Mesendoderm (in vitro differentiated cells): ENCODE data around the gene GOLGA6L10.
"Not testable (repeated sequence)": the region's sequence is repeated elsewhere in the genome, so short reads cannot be mapped to it uniquely, and the experiment has no call there.

ENCODE experiments used
- DNase-seq: peaks from one replicate; pipeline ENCODE4 v3.0.0; 2013
- H2AK5ac ChIP-seq: 2 replicates; pipeline ENCODE4 v1.6.1; 2013; ENCODE audit warnings: low read length, inconsistent platforms
- H2BK120ac ChIP-seq: 2 replicates; pipeline ENCODE4 v1.6.1; 2013; ENCODE audit warnings: low read depth, mild to moderate bottlenecking, low read length, moderate library complexity, mixed read lengths
- H2BK15ac ChIP-seq: replicated peaks from 2 replicates; pipeline ENCODE4 v1.6.1; 2013; ENCODE audit warnings: low read depth, mild to moderate bottlenecking, moderate library complexity
- H2BK5ac ChIP-seq: 2 replicates; pipeline ENCODE4 v1.6.1; 2013; ENCODE audit warnings: low read length, inconsistent platforms
- H3K18ac ChIP-seq: 2 replicates; pipeline ENCODE4 v1.6.1; 2013; ENCODE audit warnings: mild to moderate bottlenecking, low read length, mixed read lengths
- H3K23ac ChIP-seq: one replicate; pipeline ENCODE4 v1.6.1; 2013; ENCODE audit warnings: low read length
- H3K27ac ChIP-seq: 2 replicates; pipeline ENCODE4 v1.5.1; 2013; ENCODE audit warnings: low read depth, mild to moderate bottlenecking, inconsistent platforms, low read length, moderate library complexity
- H3K27me3 ChIP-seq: 2 replicates; pipeline ENCODE4 v1.6.1; 2013; ENCODE audit warnings: low read length, control low read depth, mild to moderate bottlenecking, inconsistent platforms; ENCODE audit not compliant: insufficient read depth, poor library complexity
- H3K36me3 ChIP-seq: 2 replicates; pipeline ENCODE4 v1.6.1; 2013; ENCODE audit warnings: low read length, inconsistent platforms; ENCODE audit not compliant: control insufficient read depth, insufficient read depth
- H3K4ac ChIP-seq: one replicate; pipeline ENCODE4 v1.6.1; 2013; ENCODE audit warnings: low read depth, mild to moderate bottlenecking, low read length, moderate library complexity
- H3K4me1 ChIP-seq: 2 replicates; pipeline ENCODE4 v1.6.1; 2013; ENCODE audit warnings: low read depth, low read length, inconsistent platforms; ENCODE audit not compliant: control insufficient read depth
- H3K4me2 ChIP-seq: 2 replicates; pipeline ENCODE4 v1.6.1; 2013; ENCODE audit warnings: low read length
- H3K4me3 ChIP-seq: 2 replicates; pipeline ENCODE4 v1.5.1; 2013; ENCODE audit warnings: mild to moderate bottlenecking, low read length
- H3K56ac ChIP-seq: one replicate; pipeline ENCODE4 v1.6.1; 2013; ENCODE audit warnings: low read length
- H3K79me1 ChIP-seq: 2 replicates; pipeline ENCODE4 v1.6.1; 2013; ENCODE audit warnings: low read length, inconsistent platforms
- H3K79me2 ChIP-seq: 2 replicates; pipeline ENCODE4 v1.6.1; 2013; ENCODE audit warnings: mild to moderate bottlenecking, low read length; ENCODE audit not compliant: control insufficient read depth, insufficient read depth
- H3K9ac ChIP-seq: 2 replicates; pipeline ENCODE4 v1.6.1; 2013; ENCODE audit warnings: low read length, inconsistent platforms
- H4K5ac ChIP-seq: one replicate; pipeline ENCODE4 v1.6.1; 2013; ENCODE audit warnings: low read length
- H4K8ac ChIP-seq: one replicate; pipeline ENCODE4 v1.6.1; 2013; ENCODE audit warnings: low read depth, mild to moderate bottlenecking, control low read depth, low read length, moderate library complexity
- WGBS: extraction: QIAGEN DNeasy Blood & Tissue Kit; methylation state at CpG from one replicate; pipeline ENCODE4 v1.1.7; 2013; ENCODE audit warnings: low lambda C conversion rate, missing lambda C conversion rate; ENCODE audit not compliant: insufficient coverage; ENCODE audit errors: extremely low coverage; 5-methylcytosine and 5-hydroxymethylcytosine counted together

GOLGA6L10 gene

DNA sequence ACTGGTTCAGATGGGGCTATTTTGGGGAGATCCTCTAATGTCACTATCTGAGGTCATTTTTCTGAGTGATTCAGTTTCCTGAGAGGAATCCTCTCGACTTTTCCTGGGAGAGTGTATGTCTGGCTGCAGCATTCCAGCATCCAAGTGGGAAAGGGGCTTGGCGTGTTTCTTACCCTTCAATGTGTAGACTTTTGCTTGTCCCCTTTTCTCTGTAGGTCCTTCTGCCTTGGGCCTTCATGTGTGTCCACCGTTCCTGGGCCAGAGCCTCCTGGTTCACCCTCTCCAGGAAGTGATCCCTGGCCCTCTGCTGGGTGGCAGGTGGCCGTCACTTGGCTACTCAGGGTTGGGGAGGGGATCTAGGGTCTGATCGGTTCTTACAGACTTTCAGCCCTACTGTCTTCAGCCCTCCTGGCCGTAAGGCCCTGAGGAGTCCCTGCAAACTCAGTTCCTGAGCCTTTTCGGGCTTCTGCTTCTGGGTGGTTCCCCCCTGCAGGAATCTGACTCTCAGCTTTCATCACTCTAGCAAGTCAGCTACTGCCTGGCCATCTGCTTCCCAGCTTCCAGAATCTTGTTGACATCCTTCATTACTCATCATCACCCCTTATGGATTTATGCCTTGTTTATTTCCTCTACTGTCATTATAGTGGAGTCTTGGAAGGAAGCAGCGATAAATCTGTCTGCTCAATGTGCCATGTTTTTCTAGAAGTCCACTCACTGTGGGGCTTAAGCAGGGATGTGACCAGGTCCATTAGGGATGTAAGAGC is 36.5 kb downstream of the GOLGA6L10 start:
- Histone ChIP-seq H3K27ac (no peak overlapping the region), H3K27me3 (no peaks in the 10 kb centered on the region), H3K4me3 (no peak overlapping the region), H3K18ac (no peak overlapping the region), H3K4ac (no peak overlapping the region), H3K79me2 (no peaks in the 10 kb centered on the region), H2AK5ac (no peak overlapping the region), H3K56ac (no peak overlapping the region), H2BK120ac (no peak overlapping the region), H3K23ac (no peak overlapping the region), H3K4me1 (no peaks in the 10 kb centered on the region), H2BK15ac (no peak overlapping the region), H4K8ac (no peak overlapping the region), H3K9ac (no peak overlapping the region), H3K36me3 (no peaks in the 10 kb centered on the region), H4K5ac (no peak overlapping the region), H3K79me1 (no peaks in the 10 kb centered on the region), H2BK5ac (no peak overlapping the region), H3K4me2 (no peak overlapping the region)
- DNase-seq, result no peak
- no CpG with 5 or more reads among the region's 8 CpGs for WGBS

DNA sequence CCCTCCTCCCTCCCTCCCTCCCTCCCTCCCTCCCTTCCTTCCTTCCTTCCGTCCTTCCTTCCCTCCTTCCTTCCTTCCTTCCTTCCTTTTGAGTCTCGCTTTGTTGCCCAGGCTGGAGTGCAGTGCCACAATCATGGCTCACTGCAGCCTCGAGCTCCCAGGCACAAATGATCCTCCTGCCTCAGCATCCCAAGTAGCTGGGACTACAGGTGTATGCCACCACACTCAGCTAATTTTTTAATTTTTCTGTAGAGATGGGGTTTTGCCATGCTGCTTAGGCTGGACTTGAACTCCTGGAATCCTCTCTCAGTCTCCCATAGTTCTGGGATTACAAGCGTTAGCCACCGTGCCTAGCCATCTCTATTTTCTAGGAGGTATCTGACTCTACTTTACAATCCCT is 38.0 kb downstream of the GOLGA6L10 start:
- H3K9ac ChIP-seq, H3K4ac ChIP-seq, H2BK15ac ChIP-seq, H3K4me1 ChIP-seq, H3K56ac ChIP-seq, H3K36me3 ChIP-seq, H4K8ac ChIP-seq, H2AK5ac ChIP-seq, H2BK5ac ChIP-seq, H3K23ac ChIP-seq, H3K27ac ChIP-seq, H2BK120ac ChIP-seq, H3K27me3 ChIP-seq, H3K79me2 ChIP-seq, H3K79me1 ChIP-seq, H4K5ac ChIP-seq, H3K18ac ChIP-seq, DNase-seq, H3K4me2 ChIP-seq, H3K4me3 ChIP-seq: not testable (repeated sequence)
- no CpG with 5 or more reads among the region's 5 CpGs for WGBS

DNA sequence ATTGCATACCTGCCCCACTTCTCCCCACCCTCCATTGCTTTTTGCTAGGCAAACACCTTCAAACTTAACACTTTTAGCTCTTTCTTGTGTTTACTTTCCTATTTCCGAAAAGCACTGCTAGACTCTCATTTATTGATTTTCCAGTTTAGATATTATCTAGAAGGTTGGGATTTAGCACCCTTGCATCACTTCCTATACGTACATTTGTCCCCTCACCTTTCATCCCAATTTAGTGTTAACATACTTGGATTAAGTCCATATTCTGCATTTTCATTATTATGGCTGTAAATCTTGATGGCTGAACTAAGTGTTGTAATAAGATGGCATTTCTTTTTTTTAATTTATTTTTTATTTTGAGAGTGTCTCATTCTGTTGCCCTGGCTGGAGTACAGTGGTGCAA is 39.5 kb downstream of the GOLGA6L10 start:
- no peak overlapping the region for H3K18ac ChIP-seq
- WGBS, result no CpG with 5 or more reads among the region's 2 CpGs
- H2AK5ac ChIP-seq, result no peak overlapping the region

GRCh38 chr15:82307714-82308081 is 41.6 kb downstream of the GOLGA6L10 start:
- H3K27me3 ChIP-seq, result no peaks in the 10 kb centered on the region
- H3K4me1 ChIP-seq, result no peaks in the 10 kb centered on the region
- no peak overlapping the region for H3K4me2 ChIP-seq
- H3K18ac ChIP-seq, result no peak overlapping the region
- no CpG with 5 or more reads among the region's 8 CpGs for WGBS
- H4K8ac ChIP-seq, result no peak overlapping the region
- H3K4me3 ChIP-seq, result no peak overlapping the region
- H2AK5ac ChIP-seq, result no peak overlapping the region
- no peaks in the 10 kb centered on the region for H3K79me2 ChIP-seq
- no peak overlapping the region for H3K56ac ChIP-seq
- no peak overlapping the region for H2BK5ac ChIP-seq
- H3K4ac ChIP-seq, result no peak overlapping the region
- H2BK15ac ChIP-seq, result no peak overlapping the region
- H4K5ac ChIP-seq, result no peak overlapping the region
- no peak overlapping the region for H3K27ac ChIP-seq
- H3K23ac ChIP-seq, result no peak overlapping the region
- H3K79me1 ChIP-seq, result no peaks in the 10 kb centered on the region
- no peak for DNase-seq
- H3K36me3 ChIP-seq, result no peaks in the 10 kb centered on the region
- H2BK120ac ChIP-seq, result no peak overlapping the region
- no peak overlapping the region for H3K9ac ChIP-seq

More for the DNA sequence above, 39.5 kb downstream of the GOLGA6L10 start:
- Histone ChIP-seq H3K23ac (no peak overlapping the region), H2BK15ac (no peak overlapping the region), H2BK120ac (no peak overlapping the region), H3K4me1 (no peaks in the 10 kb centered on the region), H4K5ac (no peak overlapping the region), H2BK5ac (no peak overlapping the region), H3K4ac (no peak overlapping the region), H4K8ac (no peak overlapping the region), H3K56ac (no peak overlapping the region), H3K79me2 (no peaks in the 10 kb centered on the region), H3K4me3 (no peak overlapping the region), H3K79me1 (no peaks in the 10 kb centered on the region), H3K27me3 (no peaks in the 10 kb centered on the region), H3K4me2 (no peak overlapping the region), H3K36me3 (no peaks in the 10 kb centered on the region), H3K27ac (no peak overlapping the region), H3K9ac (no peak overlapping the region)
- DNase-seq, result no peak

- Histone ChIP-seq H4K5ac (no peak overlapping the region), H4K8ac (no peak overlapping the region), H3K79me1 (no peaks in the 10 kb centered on the region), H3K9ac (no peak overlapping the region), H3K4me1 (no peaks in the 10 kb centered on the region), H3K79me2 (no peaks in the 10 kb centered on the region), H3K56ac (no peak overlapping the region), H2BK120ac (no peak overlapping the region), H2AK5ac (no peak overlapping the region), H3K4me3 (no peak overlapping the region), H3K18ac (no peak overlapping the region), H2BK5ac (no peak overlapping the region), H3K27me3 (no peaks in the 10 kb centered on the region), H3K23ac (no peak overlapping the region), H3K4ac (no peak overlapping the region), H3K27ac (no peak overlapping the region), H3K36me3 (no peaks in the 10 kb centered on the region), H3K4me2 (no peak overlapping the region), H2BK15ac (no peak overlapping the region)
- WGBS, result no CpG with 5 or more reads among the region's 16 CpGs
- peak; percentile 12 for DNase-seq
Measured at GRCh38 chr15:82306791-82307713, 42.2 kb downstream of the GOLGA6L10 start.
